Esophagus muscularis mucosa (tissue), 4 donors: Measurements from ENCODE around the gene GGCX. TPM values are rescaled to one million over a fixed set of nuclear protein-coding genes. Genes with fewer than 3 reads are reported as not detected.
A peak's percentile ranks its signal among the peaks of the same experiment; 100 is the strongest.
"Not testable (repeated sequence)": the region's sequence is repeated elsewhere in the genome, so short reads cannot be mapped to it uniquely, and the experiment has no call there.

ENCODE experiments used
- DNase-seq: peaks from one replicate; pipeline ENCODE4 v3.0.0-alpha.2; 2017; ENCODE audit errors: extremely low spot score
- H3K27ac ChIP-seq, 4 donors: fragments of 200-600 bp; sonication (generic); replicated peaks in 1 of 4; 1 replicate in 3 of 4; 2 replicates in 1 of 4; pipeline ENCODE4 v1.5.1; 2016 to 2019; ENCODE audit warnings: mild to moderate bottlenecking in 1 of 4
- H3K27me3 ChIP-seq, 4 donors: fragments of 200-600 bp; sonication (generic); one replicate each; pipeline versions ENCODE4 v1.5.1 to v1.6.0; 2016 to 2019
- H3K36me3 ChIP-seq, 4 donors: fragments of 200-600 bp; sonication (generic); one replicate each; pipeline ENCODE4 v1.5.1; 2016 to 2019
- H3K4me1 ChIP-seq, 4 donors: fragments of 200-600 bp; sonication (generic); one replicate each; pipeline ENCODE4 v1.5.1; 2016 to 2019
- H3K4me3 ChIP-seq, 4 donors: fragments of 200-600 bp; sonication (generic); 1 replicate in 2 of 4; 2 replicates in 2 of 4; pipeline ENCODE4 v1.5.1; 2016 to 2019; ENCODE audit warnings: mild to moderate bottlenecking in 4 of 4, moderate library complexity in 1 of 4
- H3K9me3 ChIP-seq, 4 donors: fragments of 200-600 bp; sonication (generic); 1 replicate in 3 of 4; 2 replicates in 1 of 4; pipeline ENCODE4 v1.5.1; 2016 to 2019
- EP300 ChIP-seq: sonication (generic); formaldehyde crosslinking; IDR thresholded peaks from one replicate; pipeline ENCODE4 v1.6.1; 2017; ENCODE audit warnings: antibody characterized with exemption
- POLR2A ChIP-seq: fragments of 450-650 bp; IDR thresholded peaks from one replicate; pipeline ENCODE4 v1.6.1; 2017; ENCODE audit warnings: antibody characterized with exemption, moderate library complexity, mild to moderate bottlenecking, low read depth
- POLR2AphosphoS5 ChIP-seq, 2 donors: sonication (generic); formaldehyde crosslinking; IDR thresholded peaks; one replicate each; pipeline ENCODE4 v1.6.1; 2017; ENCODE audit warnings: antibody characterized with exemption in 2 of 2
- WGBS: methylation state at CpG from one replicate; pipeline ENCODE4 v1.1.5; 2018; 5-methylcytosine and 5-hydroxymethylcytosine counted together
- intact Hi-C: fragments of 100-400 bp; cut with DNase I; formaldehyde crosslinking; loops from one replicate; pipeline ENCODE4 v1.15.1; 2023
- total RNA-seq, 4 donors: library from RNA; depleted of rRNA; stranded (reverse); fragments of >200 nt; gene quantifications; one replicate each; pipeline versions ENCODE4 v1.1.0 to v1.2.1, GENCODE V29; 2016
- TF ChIP-seq, protein P1 (sequence below), 3 experiments: fragments of 200-600 bp in 2 of 3; fragments of 450-650 bp in 1 of 3; sonication (generic) in 2 of 3; IDR thresholded peaks; one replicate each; pipeline ENCODE4 v1.5.1; 2017 to 2019; ENCODE audit warnings: antibody characterized with exemption in 3 of 3, mild to moderate bottlenecking in 2 of 3, moderate library complexity in 1 of 3

Gene GGCX
- total RNA-seq, 4 donors from 2014 or later = 15.0 to 25.3 (median 19.5) TPM

DNA sequence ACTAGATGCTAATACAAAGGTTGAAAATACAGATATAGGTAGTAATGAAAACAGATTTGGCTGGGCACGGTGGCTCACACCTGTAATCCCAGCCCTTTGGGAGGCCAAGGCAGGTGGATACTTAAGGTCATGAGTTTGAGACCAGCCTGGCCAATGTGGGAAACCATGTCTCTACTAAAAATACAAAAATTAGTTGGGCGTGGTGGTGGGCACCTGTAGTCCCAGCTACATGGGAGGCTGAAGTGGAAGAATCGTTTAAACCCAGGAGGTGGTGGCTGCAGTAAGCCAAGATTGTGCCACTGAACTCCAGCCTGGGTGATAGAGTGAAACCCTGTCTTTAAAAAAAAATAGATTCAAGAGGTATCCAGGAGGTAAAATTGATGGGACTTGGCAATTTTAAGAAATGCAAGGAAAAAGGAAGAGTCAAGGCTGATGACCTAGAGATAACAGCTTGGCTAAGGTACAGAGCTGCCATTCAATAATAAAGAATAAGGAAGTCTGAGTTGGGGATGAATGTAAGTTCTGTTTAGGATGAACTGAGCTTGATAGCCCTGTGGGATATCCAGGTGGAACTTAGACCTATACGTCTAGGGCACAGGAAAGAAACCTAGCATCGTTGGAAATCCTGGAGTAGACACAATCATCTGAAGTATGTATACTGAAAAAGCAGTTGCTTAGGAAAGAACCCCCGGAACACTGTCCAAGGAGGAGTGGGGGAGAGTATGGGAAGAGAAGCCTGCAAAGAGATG lies 13.3 kb downstream of the GGCX start:
- DNase-seq = no peak
- Histone ChIP-seq H3K27ac (peak overlapping the region in 2 of 4 donors; percentile 29 to 100), H3K9me3 (no peaks in the 10 kb centered on the region), H3K36me3 (peaks cover 50 to 90% (median 69%) of the 10 kb centered on the region in 4 donors), H3K27me3 (no peaks in the 10 kb centered on the region), H3K4me1 (peaks cover 13 to 31% (median 23%) of the 10 kb centered on the region in 4 donors), H3K4me3 (no peak overlapping the region)
- intact Hi-C loops = loop anchor here (5.0 kb wide), 1 partner anchor 44 kb away; no protein-coding TSS in a partner anchor
- TF ChIP-seq EP300 (no peak), POLR2A (no peak)
- TF ChIP-seq, protein P1, sequence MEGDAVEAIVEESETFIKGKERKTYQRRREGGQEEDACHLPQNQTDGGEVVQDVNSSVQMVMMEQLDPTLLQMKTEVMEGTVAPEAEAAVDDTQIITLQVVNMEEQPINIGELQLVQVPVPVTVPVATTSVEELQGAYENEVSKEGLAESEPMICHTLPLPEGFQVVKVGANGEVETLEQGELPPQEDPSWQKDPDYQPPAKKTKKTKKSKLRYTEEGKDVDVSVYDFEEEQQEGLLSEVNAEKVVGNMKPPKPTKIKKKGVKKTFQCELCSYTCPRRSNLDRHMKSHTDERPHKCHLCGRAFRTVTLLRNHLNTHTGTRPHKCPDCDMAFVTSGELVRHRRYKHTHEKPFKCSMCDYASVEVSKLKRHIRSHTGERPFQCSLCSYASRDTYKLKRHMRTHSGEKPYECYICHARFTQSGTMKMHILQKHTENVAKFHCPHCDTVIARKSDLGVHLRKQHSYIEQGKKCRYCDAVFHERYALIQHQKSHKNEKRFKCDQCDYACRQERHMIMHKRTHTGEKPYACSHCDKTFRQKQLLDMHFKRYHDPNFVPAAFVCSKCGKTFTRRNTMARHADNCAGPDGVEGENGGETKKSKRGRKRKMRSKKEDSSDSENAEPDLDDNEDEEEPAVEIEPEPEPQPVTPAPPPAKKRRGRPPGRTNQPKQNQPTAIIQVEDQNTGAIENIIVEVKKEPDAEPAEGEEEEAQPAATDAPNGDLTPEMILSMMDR (IDR thresholded peaks at IDR 0.05) = no peak
- 69% methylated on average over 6 of the region's 6 CpGs for WGBS

DNA sequence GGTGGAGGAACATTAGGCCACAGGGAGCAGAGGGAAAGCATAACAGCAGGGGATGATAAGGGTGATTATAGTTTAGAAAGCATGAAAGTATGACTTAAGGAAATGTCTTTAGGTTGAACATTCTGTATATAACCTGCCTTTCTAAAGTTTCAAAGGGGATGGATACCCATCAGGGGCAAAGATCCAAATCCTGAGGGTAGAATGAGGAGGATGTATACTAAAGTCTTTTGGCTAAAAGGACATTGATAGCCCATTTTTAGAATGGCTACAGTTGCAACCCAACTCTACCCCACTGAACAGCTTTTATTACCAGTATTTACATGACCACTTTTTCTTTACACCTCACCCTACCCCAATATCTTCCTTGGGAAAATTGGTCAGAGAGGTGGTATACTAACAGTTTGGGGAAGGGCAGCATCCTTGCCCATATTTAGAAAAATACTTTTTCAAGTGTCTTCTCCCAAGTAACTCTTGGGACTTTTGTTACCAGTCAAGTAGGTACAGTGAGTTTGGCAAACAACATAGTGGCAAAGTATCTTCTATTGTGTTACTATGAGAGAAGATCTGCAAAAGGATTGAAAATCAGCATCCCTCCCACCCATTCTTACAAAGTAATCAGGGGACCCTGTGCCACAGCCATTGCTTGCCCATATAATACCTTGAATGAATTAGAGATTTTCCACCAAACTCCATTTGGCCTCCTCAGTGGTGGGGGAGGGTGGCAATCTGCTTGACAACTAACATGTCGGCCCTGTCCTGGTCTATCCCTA lies 14.0 kb downstream of the GGCX start:
- intact Hi-C loops = loop anchor here (5.0 kb wide), 1 partner anchor 45 kb away; no protein-coding TSS in a partner anchor
- Histone ChIP-seq H3K4me1 (peaks cover 20 to 38% (median 31%) of the 10 kb centered on the region in 4 donors), H3K9me3 (no peaks in the 10 kb centered on the region), H3K27ac (peak overlapping the region in 2 of 4 donors; percentile 4 to 100), H3K4me3 (no peak overlapping the region), H3K36me3 (peaks cover 53 to 90% (median 69%) of the 10 kb centered on the region in 4 donors), H3K27me3 (no peaks in the 10 kb centered on the region)
- no peak for DNase-seq
- WGBS = 87% methylated on average over 1 of the region's 1 CpG
- TF ChIP-seq POLR2A = no peak
- no peak for TF ChIP-seq POLR2AphosphoS5 (IDR thresholded peaks at IDR 0.05)
- TF ChIP-seq, protein P1 (IDR thresholded peaks at IDR 0.05) = no peak
- TF ChIP-seq EP300 = no peak

DNA sequence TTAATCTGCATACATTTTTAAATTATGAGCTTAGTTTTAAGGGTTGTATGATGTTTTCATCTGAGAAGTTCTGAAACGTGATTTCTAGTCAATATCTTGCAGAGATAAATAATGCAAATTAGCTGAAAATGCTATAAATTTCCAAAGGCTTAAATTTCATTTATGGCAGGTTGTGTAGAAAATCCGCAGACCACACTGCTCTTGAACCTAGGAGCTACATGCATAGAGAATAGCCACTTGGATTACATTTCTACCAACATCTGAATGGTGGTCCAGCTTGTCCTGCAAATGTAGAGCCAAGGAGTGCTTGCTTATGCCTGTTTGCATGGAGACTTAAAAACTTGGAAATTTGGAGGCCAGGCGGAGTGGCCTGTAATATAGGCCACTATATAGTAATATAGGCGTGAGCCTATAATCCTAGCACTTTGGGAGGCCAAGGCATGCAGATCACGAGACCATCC lies 15.5 kb downstream of the GGCX start:
- H3K36me3 ChIP-seq = peaks cover 55 to 90% (median 71%) of the 10 kb centered on the region in 4 donors
- no peaks in the 10 kb centered on the region for H3K9me3 ChIP-seq
- H3K27me3 ChIP-seq = no peaks in the 10 kb centered on the region
- TF ChIP-seq EP300 (no peak), POLR2A (no peak), POLR2AphosphoS5 (IDR thresholded peaks at IDR 0.05) (no peak)
- TF ChIP-seq, protein P1 (IDR thresholded peaks at IDR 0.05) = no peak
- no peak overlapping the region for H3K4me3 ChIP-seq
- H3K4me1 ChIP-seq = peaks cover 35 to 46% (median 45%) of the 10 kb centered on the region in 4 donors
- intact Hi-C loops = loop anchor here (5.0 kb wide), 1 partner anchor 46 kb away; no protein-coding TSS in a partner anchor
- H3K27ac ChIP-seq = peak overlapping the region in 3 of 4 donors; percentile 43 to 100 (median 62)
- 71% methylated on average over 5 of the region's 5 CpGs for WGBS
- DNase-seq = no peak

DNA sequence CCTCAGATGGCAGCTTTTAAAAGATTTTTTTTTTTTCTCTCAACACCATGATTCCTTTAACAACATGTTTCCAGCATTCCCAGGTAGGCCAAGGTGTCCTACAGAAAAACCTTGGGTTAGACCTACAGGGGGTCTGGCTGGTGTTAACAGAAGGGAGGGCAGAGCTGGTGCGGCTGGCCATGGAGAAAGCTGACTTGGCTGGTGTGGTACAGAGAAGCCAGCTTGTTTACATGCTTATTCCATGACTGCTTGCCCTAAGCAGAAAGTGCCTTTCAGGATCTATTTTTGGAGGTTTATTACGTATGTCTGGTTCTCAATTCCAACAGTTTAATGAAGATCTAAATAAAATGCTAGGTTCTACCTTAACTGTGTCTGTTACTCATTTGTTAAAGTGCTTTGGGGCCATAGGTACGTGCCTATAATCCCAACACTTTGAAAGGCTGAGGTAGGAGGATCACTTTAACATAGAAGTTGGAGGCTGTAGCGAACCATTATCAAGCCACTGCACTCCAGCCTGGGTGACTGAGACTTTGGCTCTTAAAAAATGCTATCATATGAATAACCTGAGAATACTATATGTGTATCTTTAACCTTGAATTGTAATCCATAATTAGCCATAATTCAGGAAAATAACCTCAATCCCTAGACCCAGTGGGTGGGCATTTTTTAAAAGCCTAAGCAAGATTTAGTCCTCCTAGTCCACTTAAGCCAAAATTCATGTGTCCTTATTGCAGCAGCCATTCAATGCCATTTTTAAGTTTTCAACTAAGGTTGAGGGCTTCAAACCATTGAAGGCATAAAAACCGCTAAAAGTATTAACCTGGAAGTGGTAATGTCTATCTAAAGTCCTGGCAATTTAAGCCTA lies 16.1 kb downstream of the GGCX start:
- H3K9me3 ChIP-seq, H3K4me3 ChIP-seq, H3K27me3 ChIP-seq, DNase-seq: not testable (repeated sequence)
- Histone ChIP-seq H3K27ac (peak overlapping the region; percentile 49 to 100 (median 59)), H3K4me1 (peaks cover 38 to 50% (median 50%) of the 10 kb centered on the region in 4 donors), H3K36me3 (peaks cover 48 to 85% (median 66%) of the 10 kb centered on the region in 4 donors)
- peak in 1 of 2 donors; percentile 37 for TF ChIP-seq POLR2AphosphoS5 (IDR thresholded peaks at IDR 0.05)
- intact Hi-C loops = loop anchor here (5.0 kb wide), 1 partner anchor 47 kb away; no protein-coding TSS in a partner anchor
- WGBS = 54% methylated on average over 5 of the region's 5 CpGs

DNA sequence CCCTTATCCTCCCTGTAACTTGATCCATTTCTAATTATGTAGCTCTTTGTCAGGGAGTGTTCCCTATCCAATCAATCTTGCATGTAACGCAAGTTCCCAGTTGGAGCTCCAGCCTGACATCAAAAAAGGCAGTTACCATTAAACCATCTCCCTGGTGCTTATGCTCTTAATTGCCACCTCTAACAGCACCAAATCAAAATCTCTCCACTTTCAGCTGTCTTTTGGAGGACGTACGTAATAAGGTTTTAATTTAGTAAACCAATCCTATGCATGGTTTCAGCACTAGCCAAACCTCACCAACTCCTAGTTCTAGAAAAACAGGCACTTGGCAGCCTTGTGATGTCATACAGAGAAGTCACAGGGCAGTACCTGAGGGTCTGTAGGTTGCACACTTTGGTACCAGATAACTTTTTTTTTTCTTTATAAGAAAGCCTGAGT lies 17.0 kb downstream of the GGCX start:
- Histone ChIP-seq H3K27ac (peak overlapping the region; percentile 49 to 100 (median 54)), H3K36me3 (peaks cover 47 to 76% (median 58%) of the 10 kb centered on the region in 4 donors), H3K4me1 (peaks cover 38 to 50% (median 50%) of the 10 kb centered on the region in 4 donors)
- WGBS = 68% methylated on average over 3 of the region's 3 CpGs
- intact Hi-C loops, H3K9me3 ChIP-seq, DNase-seq, H3K27me3 ChIP-seq, H3K4me3 ChIP-seq: not testable (repeated sequence)
